ENCODE data around the gene TMEM59L. TPM values are rescaled to one million over a fixed set of nuclear protein-coding genes. Genes with fewer than 3 reads are reported as not detected.

The TMEM59L gene
- total RNA-seq, 1 donor from 2014 or later: 9.4 TPM

- H3K4me1 Mint-ChIP-seq (ENCODE audit: unreplicated experiment): peaks cover 35% of the 10 kb centered on the region
These were observed 39.1 kb downstream of the TMEM59L start for GRCh38 chr19:18651733-18652132.

GRCh38 chr19:18653853-18654252, 41.2 kb downstream of the TMEM59L start:
- Mint-ChIP-seq H3K27me3 (no peaks in the 10 kb centered on the region), H3K9me3 (no peaks in the 10 kb centered on the region), H3K4me3 (no peak overlapping the region), H3K4me1 (ENCODE audit: unreplicated experiment) (peaks cover 38% of the 10 kb centered on the region), H3K27ac (no peak overlapping the region), H3K36me3 (no peaks in the 10 kb centered on the region)
- no peak for TF ChIP-seq CTCF (conservative IDR thresholded peaks at IDR 0.05)
- DNase-seq (ENCODE audit: extremely low spot score, unreplicated experiment): no peak

More at GRCh38 chr19:18651733-18652132, 39.1 kb downstream of the TMEM59L start:
- Mint-ChIP-seq H3K27me3 (no peaks in the 10 kb centered on the region), H3K36me3 (no peaks in the 10 kb centered on the region), H3K27ac (no peak overlapping the region), H3K9me3 (no peaks in the 10 kb centered on the region), H3K4me3 (no peak overlapping the region)
- no peak for TF ChIP-seq CTCF (conservative IDR thresholded peaks at IDR 0.05)
- DNase-seq (ENCODE audit: extremely low spot score, unreplicated experiment): no peak

- no peaks in the 10 kb centered on the region for H3K36me3 Mint-ChIP-seq
- H3K27me3 Mint-ChIP-seq: no peaks in the 10 kb centered on the region
- DNase-seq (ENCODE audit: extremely low spot score, unreplicated experiment): no peak
- peaks cover 36% of the 10 kb centered on the region for H3K4me1 Mint-ChIP-seq (ENCODE audit: unreplicated experiment)
- H3K9me3 Mint-ChIP-seq: no peaks in the 10 kb centered on the region
- H3K4me3 Mint-ChIP-seq: no peak overlapping the region
- no peak overlapping the region for H3K27ac Mint-ChIP-seq
- no peak for TF ChIP-seq CTCF (conservative IDR thresholded peaks at IDR 0.05)
These were observed 41.8 kb downstream of the TMEM59L start for GRCh38 chr19:18654469-18654868.

- H3K4me1 Mint-ChIP-seq (ENCODE audit: unreplicated experiment): peaks cover 29% of the 10 kb centered on the region
- DNase-seq (ENCODE audit: extremely low spot score, unreplicated experiment): no peak
- no peak for TF ChIP-seq CTCF (conservative IDR thresholded peaks at IDR 0.05)
- H3K27ac Mint-ChIP-seq: no peak overlapping the region
- no peaks in the 10 kb centered on the region for H3K27me3 Mint-ChIP-seq
- H3K4me3 Mint-ChIP-seq: no peak overlapping the region
- H3K9me3 Mint-ChIP-seq: no peaks in the 10 kb centered on the region
- no peaks in the 10 kb centered on the region for H3K36me3 Mint-ChIP-seq
These were observed 42.6 kb downstream of the TMEM59L start for GRCh38 chr19:18655173-18655844.

- TF ChIP-seq CTCF (conservative IDR thresholded peaks at IDR 0.05): no peak
- H3K4me1 Mint-ChIP-seq (ENCODE audit: unreplicated experiment): peaks cover 25% of the 10 kb centered on the region
- H3K27ac Mint-ChIP-seq: no peak overlapping the region
- H3K9me3 Mint-ChIP-seq: no peaks in the 10 kb centered on the region
- H3K4me3 Mint-ChIP-seq: no peak overlapping the region
- H3K27me3 Mint-ChIP-seq: no peaks in the 10 kb centered on the region
- DNase-seq (ENCODE audit: extremely low spot score, unreplicated experiment): no peak
- no peaks in the 10 kb centered on the region for H3K36me3 Mint-ChIP-seq
These were observed 43.8 kb downstream of the TMEM59L start for GRCh38 chr19:18656337-18657086.
